GM19035 (cell line): ENCODE measurements around the gene TGM5.
A peak's percentile ranks its signal among the peaks of the same experiment; 100 is the strongest.
"Not testable (repeated sequence)": the region's sequence is repeated elsewhere in the genome, so short reads cannot be mapped to it uniquely, and the experiment has no call there.

Experiments
- ATAC-seq: cut with Tn5 transposase; IDR thresholded peaks from one replicate; pipeline ENCODE4 v1.9.1; 2021; ENCODE audit not compliant: unreplicated experiment

TGM5 gene

GRCh38 chr15:43275740-43276562 is 9.2 kb upstream of the TGM5 start:
- ATAC-seq = no peak

DNA sequence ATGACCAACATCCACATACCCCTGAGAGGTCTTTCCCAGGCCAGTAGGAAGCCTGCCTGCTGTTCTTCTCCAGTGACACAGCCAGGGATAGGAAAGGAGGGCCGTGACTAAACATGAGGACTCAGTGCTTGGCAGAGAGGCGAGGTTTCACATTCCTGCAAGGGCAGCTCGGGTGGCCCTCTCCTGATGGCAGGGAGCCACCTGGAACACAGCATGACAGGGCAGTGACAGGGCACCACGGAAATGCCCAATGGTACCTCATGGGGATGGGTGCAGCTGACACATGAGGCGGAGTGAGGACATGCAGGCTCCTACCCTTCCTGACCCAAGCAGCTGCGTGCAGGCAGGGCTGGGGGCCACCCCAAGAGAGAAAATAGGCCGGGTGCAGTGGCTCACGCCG is 7.4 kb upstream of the TGM5 start:
- ATAC-seq = no peak

GRCh38 chr15:43273243-43273642 is 6.5 kb upstream of the TGM5 start:
- no peak for ATAC-seq

GRCh38 chr15:43271908-43272307 is 5.2 kb upstream of the TGM5 start:
- ATAC-seq = not testable (repeated sequence)

GRCh38 chr15:43270676-43271306 is 4.1 kb upstream of the TGM5 start:
- ATAC-seq = no peak

DNA sequence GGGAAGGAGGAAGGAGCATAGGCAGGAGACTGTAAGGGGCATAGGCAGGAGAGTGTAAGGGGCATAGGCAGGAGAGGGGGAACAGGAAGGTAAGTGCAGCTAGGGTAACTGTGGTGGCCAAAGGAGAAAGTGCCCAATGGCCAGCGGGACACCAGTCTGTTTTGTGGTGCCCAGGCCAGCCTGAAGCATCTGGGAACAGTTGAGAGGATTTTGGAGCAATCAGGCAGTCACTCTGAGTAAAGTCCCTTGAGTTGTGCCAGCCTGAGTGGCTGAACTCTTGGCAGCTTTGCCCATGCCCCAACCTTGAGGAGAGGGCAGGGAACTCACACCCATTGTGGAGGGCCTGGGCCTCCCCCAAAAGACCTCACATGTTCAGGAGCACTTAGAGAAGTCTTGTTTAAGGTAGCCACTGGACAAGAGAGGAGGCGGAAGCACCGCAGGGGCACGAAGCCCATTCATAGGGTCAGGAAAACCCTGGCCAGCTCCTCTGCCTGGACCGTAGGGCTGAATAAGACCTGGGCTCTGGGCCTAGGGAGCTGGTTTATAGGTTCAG is 3.5 kb upstream of the TGM5 start:
- ATAC-seq = no peak

- ATAC-seq = no peak
Measured at GRCh38 chr15:43268111-43269105, 1.7 kb upstream of the TGM5 start.

DNA sequence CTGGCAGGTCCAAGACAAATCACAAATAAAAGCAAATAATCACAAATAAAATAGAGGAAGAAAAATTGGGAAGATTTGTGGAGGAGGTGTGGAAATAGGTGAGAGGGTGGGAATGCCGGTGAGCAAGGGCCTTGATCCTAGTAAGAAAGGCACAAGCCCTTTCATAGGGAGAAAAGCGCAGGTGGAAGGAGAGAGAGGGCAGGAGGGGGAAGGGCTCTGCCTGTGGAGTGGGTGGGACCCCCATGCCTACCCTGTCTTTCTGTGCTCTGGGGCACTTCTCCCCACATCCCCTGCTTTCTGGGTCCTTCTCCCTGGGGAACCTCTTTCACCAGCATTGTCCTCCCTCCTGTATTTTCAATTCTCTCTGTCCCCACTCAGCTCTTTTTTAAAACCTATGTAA is 711 bp upstream of the TGM5 start:
- no peak for ATAC-seq

- ATAC-seq = no peak
Measured at GRCh38 chr15:43266386-43266785, 342 bp downstream of the TGM5 start.

DNA sequence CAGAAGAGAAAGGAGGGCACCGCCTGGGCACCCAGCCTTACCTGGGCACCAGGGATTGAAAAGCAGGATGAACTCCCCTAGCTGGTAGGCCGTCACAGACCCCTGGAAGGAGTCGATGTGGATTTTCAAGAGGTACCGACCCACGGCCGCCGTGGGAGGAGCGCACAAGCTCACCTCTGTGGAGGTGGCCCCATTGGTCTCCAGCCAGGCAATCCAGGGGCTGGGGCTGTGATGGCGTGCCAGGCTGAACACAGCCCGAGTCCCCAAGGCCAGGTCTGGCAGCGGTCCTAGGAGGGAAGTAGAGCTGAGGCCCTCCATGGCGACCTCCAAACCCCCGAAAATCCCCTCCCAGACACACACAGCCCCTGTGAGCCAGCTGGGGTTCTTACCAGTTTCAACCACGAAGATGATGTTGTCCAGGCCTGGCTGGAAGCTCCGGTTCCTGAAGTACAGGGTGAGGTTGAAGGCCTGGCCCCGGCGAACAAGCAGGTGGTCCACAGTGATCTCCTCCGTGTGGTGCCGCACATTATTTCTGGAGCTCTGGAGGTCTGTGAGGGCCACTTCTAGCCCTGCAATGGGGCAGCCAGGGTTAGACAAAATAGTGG is 6.6 kb downstream of the TGM5 start:
- no peak for ATAC-seq

DNA sequence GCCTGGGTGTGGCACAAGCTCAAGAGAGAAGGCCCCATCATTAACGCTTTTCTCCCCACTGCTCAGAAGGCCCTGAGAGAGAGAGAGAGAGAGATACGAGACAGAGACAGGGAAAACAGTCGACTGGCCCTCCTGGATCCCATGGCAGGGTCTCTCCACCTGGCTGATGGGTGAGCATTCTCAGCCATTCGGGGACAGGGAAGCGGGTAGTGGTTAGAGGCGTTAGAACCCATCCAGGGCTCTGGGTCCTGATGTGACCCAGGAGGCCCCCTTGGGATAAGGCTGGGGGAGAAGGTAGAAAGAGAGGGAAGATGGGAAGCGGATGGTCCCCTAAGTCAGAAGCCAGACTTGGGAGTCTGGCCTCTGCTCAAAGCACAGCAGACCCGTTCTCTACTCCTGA is 7.9 kb downstream of the TGM5 start:
- no peak for ATAC-seq

- no peak for ATAC-seq
Measured at GRCh38 chr15:43256341-43256740, 10.4 kb downstream of the TGM5 start.

- no peak for ATAC-seq
Measured at GRCh38 chr15:43255376-43255775, 11.4 kb downstream of the TGM5 start.

- peak; percentile 41 for ATAC-seq
Measured at GRCh38 chr15:43253431-43254403, 13.0 kb downstream of the TGM5 start.

DNA sequence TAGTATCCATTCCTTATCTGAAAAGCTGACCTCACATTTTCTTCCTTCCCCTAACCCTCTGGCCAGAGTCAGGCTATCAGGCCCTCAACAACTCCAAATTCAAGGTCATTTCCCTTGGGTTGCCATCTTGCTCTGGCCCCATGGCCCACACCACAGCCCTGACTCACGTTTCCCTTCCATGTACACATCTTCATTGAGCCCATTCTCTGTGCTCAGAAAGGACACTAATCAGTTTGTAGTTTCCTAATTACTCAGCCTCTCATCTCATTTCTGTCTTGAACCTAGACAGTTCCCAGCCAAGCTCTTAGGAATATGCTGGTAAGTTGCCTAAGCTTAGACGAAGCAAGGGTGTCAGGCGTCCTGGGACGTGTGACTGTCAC is 14.9 kb downstream of the TGM5 start:
- ATAC-seq = no peak

DNA sequence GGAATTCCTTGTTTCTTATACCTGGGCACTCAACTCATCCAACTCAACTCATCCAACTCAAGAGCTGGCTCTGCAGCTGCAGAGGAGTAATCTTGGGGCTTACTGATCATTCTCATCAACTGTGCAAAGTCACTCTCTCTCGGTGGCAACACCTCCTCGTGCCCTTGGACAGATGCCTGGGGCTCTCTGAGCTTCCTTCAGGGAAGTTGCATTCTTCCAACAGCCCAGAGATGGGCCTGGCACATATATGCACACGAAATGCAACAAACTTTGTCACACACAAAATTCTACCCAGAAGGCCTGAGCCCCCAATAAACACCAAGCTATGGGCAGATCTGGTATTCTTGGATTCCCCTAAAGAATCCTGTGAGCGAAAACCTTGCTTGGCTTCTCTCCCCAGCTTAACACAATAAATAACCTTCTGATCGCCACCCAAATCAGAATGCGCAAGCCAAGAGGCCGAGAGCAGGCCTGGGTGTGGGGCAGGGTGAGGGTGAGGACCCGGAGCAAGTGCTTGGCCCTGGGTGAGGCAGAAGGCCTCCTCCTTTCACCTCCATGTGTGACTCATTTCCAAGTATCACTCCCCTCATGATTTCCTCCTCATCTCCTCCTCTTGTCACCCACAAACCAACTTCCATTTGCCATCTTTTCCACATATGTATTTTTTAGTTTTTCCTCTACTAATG is 15.4 kb downstream of the TGM5 start:
- no peak for ATAC-seq

DNA sequence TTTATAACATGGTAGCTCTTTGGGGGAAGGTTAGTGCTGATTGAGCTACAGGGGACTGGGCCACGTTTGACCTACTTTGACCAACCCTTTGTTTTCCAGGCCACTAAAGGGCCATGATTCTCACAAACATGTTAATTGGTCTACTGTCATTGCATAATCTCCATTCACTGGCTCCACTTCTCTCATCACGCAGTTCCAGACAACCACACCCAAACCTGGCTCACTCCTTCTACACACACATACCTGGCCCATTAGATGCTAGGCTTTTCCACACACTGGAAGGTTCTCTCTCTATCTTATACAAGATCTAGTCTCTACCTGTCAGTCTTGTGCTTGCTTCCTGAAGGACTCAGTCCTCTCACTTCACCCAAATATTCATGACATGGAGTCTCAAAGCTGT is 15.9 kb downstream of the TGM5 start:
- ATAC-seq = no peak

GRCh38 chr15:43249699-43250203 is 17.0 kb downstream of the TGM5 start:
- no peak for ATAC-seq

- no peak for ATAC-seq
Measured at GRCh38 chr15:43249236-43249635, 17.5 kb downstream of the TGM5 start.
